Natural killer cell (primary cell): ENCODE data around the gene ERFL. TPM values are rescaled to one million over a fixed set of nuclear protein-coding genes. Genes with fewer than 3 reads are reported as not detected.

Source experiments
- ATAC-seq, 3 donors: fragments of 150-1000 bp in 2 of 3; fragments of 200-7000 bp in 1 of 3; cut with Tn5 transposase; 1 replicate in 1 of 3; 2 replicates in 2 of 3; pipeline ENCODE4 v1.10.0; 2021; ENCODE audit warnings: mild to moderate bottlenecking in 2 of 3, moderate library complexity in 2 of 3
- DNase-seq, 2 donors: peaks; one replicate each; pipeline versions ENCODE4 v3.0.0 to v3.0.0-alpha.2; 2013 to 2021; ENCODE audit warnings: mixed read lengths in 1 of 2
- H3K27ac ChIP-seq: one replicate; pipeline ENCODE4 v1.5.1; 2013; ENCODE audit warnings: mild to moderate bottlenecking, low read length
- H3K27me3 ChIP-seq: one replicate; pipeline ENCODE4 v1.6.1; 2013; ENCODE audit warnings: low read length; ENCODE audit not compliant: control insufficient read depth, insufficient read depth
- H3K36me3 ChIP-seq: one replicate; pipeline ENCODE4 v1.6.1; 2013; ENCODE audit warnings: low read length; ENCODE audit not compliant: control insufficient read depth, insufficient read depth
- H3K4me1 ChIP-seq: one replicate; pipeline ENCODE4 v1.6.1; 2013; ENCODE audit warnings: low read length; ENCODE audit not compliant: control insufficient read depth, insufficient read depth
- H3K4me3 ChIP-seq: one replicate; pipeline ENCODE4 v1.5.1; 2013; ENCODE audit warnings: low read length
- H3K9me3 ChIP-seq: one replicate; pipeline ENCODE4 v1.6.1; 2013; ENCODE audit warnings: low read length; ENCODE audit not compliant: control insufficient read depth, insufficient read depth
- H3K27ac Mint-ChIP-seq, 2 donors: one replicate each; pipeline ENCODE4 v1.8.0; 2022; ENCODE audit warnings: mild to moderate bottlenecking in 2 of 2, mixed read lengths in 2 of 2, moderate library complexity in 1 of 2
- H3K27me3 Mint-ChIP-seq, 2 donors: one replicate each; pipeline ENCODE4 v1.8.0; 2022; ENCODE audit warnings: low read depth in 2 of 2, mixed read lengths in 2 of 2
- H3K36me3 Mint-ChIP-seq: one replicate; pipeline ENCODE4 v1.8.0; 2022; ENCODE audit warnings: mixed read lengths
- H3K4me1 Mint-ChIP-seq, 2 donors: one replicate each; pipeline ENCODE4 v1.8.0; 2022; ENCODE audit warnings: mixed read lengths in 2 of 2
- H3K4me3 Mint-ChIP-seq: one replicate; pipeline ENCODE4 v1.8.0; 2022; ENCODE audit warnings: mild to moderate bottlenecking, moderate library complexity, mixed read lengths
- H3K9me3 Mint-ChIP-seq, 2 donors: one replicate each; pipeline ENCODE4 v1.8.0; 2022; ENCODE audit warnings: mixed read lengths in 2 of 2
- CTCF ChIP-seq: fragments of 200-600 bp; IDR thresholded peaks from one replicate; pipeline ENCODE4 v1.8.0; 2022; ENCODE audit warnings: antibody characterized with exemption
- WGBS: methylation state at CpG from one replicate; pipeline ENCODE4 v1.1.7; 2013; ENCODE audit warnings: missing lambda C conversion rate; ENCODE audit not compliant: insufficient coverage; 5-methylcytosine and 5-hydroxymethylcytosine counted together
- intact Hi-C: fragments of 100-400 bp; cut with micrococcal nuclease; formaldehyde crosslinking; loops from one replicate; pipeline ENCODE4 v1.14.2; 2022
- total RNA-seq, 4 donors: library from RNA; stranded (reverse); fragments of 120-200 nt in 1 of 4; gene quantifications; one replicate each; pipeline versions ENCODE4 v1.2.3 to v1.2.4, GENCODE V29; 2013 to 2022

ERFL gene
- total RNA-seq, 3 donors from 2014 or later (not counting 1 experiment from before 2014, with no cell fraction given): 1.1 to 2.1 (median 1.5) TPM

GRCh38 chr19:41957161-41957837 is 29.1 kb upstream of the ERFL start:
- Histone ChIP-seq H3K36me3 (peaks cover 9% of the 10 kb centered on the region), H3K4me3 (no peak overlapping the region), H3K27ac (peak overlapping the region; percentile 36), H3K27me3 (no peaks in the 10 kb centered on the region), H3K9me3 (no peaks in the 10 kb centered on the region), H3K4me1 (peaks cover 21% of the 10 kb centered on the region)
- H3K36me3 Mint-ChIP-seq: no peaks in the 10 kb centered on the region
- peaks cover 16 to 23% of the 10 kb centered on the region in 2 donors for H3K4me1 Mint-ChIP-seq
- H3K27me3 Mint-ChIP-seq: no peaks in the 10 kb centered on the region
- DNase-seq: no peak
- intact Hi-C loops: no loop called here
- no peak for ATAC-seq
- peak overlapping the region; percentile 84 to 91 for H3K27ac Mint-ChIP-seq
- peak overlapping the region; percentile 95 for H3K4me3 Mint-ChIP-seq
- H3K9me3 Mint-ChIP-seq: no peaks in the 10 kb centered on the region
- 92% methylated on average over 11 of the region's 11 CpGs for WGBS
- TF ChIP-seq CTCF: no peak

GRCh38 chr19:41956621-41957020 is 28.4 kb upstream of the ERFL start:
- H3K27me3 Mint-ChIP-seq: no peaks in the 10 kb centered on the region
- Histone ChIP-seq H3K4me3 (no peak overlapping the region), H3K27me3 (no peaks in the 10 kb centered on the region), H3K9me3 (no peaks in the 10 kb centered on the region), H3K27ac (no peak overlapping the region), H3K4me1 (peaks cover 23% of the 10 kb centered on the region), H3K36me3 (peaks cover 9% of the 10 kb centered on the region)
- DNase-seq (no peak), ATAC-seq (no peak)
- H3K4me1 Mint-ChIP-seq: peaks cover 19 to 26% of the 10 kb centered on the region in 2 donors
- H3K4me3 Mint-ChIP-seq: no peak overlapping the region
- no peak for TF ChIP-seq CTCF
- H3K36me3 Mint-ChIP-seq: no peaks in the 10 kb centered on the region
- H3K9me3 Mint-ChIP-seq: no peaks in the 10 kb centered on the region
- no peak overlapping the region for H3K27ac Mint-ChIP-seq
- intact Hi-C loops: no loop called here
- WGBS: 95% methylated on average over 13 of the region's 13 CpGs

GRCh38 chr19:41955521-41955920 is 27.3 kb upstream of the ERFL start:
- no peaks in the 10 kb centered on the region for H3K9me3 Mint-ChIP-seq
- no peak overlapping the region for H3K4me3 ChIP-seq
- no peaks in the 10 kb centered on the region for H3K9me3 ChIP-seq
- H3K36me3 ChIP-seq: peaks cover 9% of the 10 kb centered on the region
- H3K27ac Mint-ChIP-seq: peak overlapping the region in 1 of 2 donors; percentile 18
- no peak for DNase-seq
- H3K27me3 Mint-ChIP-seq: no peaks in the 10 kb centered on the region
- intact Hi-C loops: no loop called here
- no peak for ATAC-seq
- WGBS: 71% methylated on average over 6 of the region's 7 CpGs
- H3K4me1 Mint-ChIP-seq: peaks cover 23 to 30% of the 10 kb centered on the region in 2 donors
- no peaks in the 10 kb centered on the region for H3K27me3 ChIP-seq
- no peak overlapping the region for H3K27ac ChIP-seq
- no peaks in the 10 kb centered on the region for H3K36me3 Mint-ChIP-seq
- H3K4me1 ChIP-seq: peaks cover 31% of the 10 kb centered on the region
- no peak overlapping the region for H3K4me3 Mint-ChIP-seq
- no peak for TF ChIP-seq CTCF
